B cell (primary cell): ENCODE measurements around the gene BANP.
"Not testable (repeated sequence)": the region's sequence is repeated elsewhere in the genome, so short reads cannot be mapped to it uniquely, and the experiment has no call there.

Experiments
- EZH2 ChIP-seq: IDR thresholded peaks from 2 replicates; pipeline ENCODE4 v1.6.1; 2012; ENCODE audit warnings: borderline replicate concordance, low read depth, mild to moderate bottlenecking, moderate library complexity, low read length; ENCODE audit not compliant: insufficient read depth, poor library complexity, severe bottlenecking
- TF ChIP-seq, protein P1 (sequence below): fragments of 200-600 bp; IDR thresholded peaks from one replicate; pipeline ENCODE4 v1.8.0; 2022; ENCODE audit warnings: antibody characterized with exemption, mild to moderate bottlenecking

DNA sequence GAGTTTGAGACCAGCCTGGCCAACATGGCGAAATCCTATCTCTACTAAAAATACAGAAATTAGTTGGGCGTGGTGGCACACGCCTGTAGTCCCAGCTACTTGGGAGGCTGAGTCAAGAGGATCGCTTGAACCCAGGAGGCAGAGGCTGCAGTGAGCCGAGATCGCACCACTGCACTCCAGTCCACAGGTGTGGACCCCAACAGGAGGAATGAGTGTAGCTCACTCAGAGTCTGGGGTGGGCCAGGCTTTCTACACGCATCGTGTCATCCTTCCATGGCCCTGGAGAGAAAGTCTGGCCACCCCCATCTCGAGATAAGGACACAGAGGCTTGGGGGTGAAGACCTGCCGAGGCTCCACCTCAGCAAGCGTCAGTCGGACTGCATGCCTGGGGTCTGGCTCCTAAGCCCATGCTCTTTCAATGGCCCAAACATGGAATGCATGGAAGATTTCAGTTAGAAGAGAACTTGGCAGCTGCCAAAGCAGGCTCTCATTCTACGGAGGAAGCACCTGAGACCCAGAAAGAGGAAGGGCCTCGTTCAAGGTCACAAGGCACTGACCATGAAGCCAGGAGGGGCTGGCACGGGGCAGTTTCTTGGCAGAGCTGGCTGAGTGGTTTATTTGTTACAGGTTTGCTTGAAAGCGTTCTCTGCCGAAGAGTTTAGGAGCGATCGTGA, 16.3 kb upstream of the BANP start:
- TF ChIP-seq, protein P1, sequence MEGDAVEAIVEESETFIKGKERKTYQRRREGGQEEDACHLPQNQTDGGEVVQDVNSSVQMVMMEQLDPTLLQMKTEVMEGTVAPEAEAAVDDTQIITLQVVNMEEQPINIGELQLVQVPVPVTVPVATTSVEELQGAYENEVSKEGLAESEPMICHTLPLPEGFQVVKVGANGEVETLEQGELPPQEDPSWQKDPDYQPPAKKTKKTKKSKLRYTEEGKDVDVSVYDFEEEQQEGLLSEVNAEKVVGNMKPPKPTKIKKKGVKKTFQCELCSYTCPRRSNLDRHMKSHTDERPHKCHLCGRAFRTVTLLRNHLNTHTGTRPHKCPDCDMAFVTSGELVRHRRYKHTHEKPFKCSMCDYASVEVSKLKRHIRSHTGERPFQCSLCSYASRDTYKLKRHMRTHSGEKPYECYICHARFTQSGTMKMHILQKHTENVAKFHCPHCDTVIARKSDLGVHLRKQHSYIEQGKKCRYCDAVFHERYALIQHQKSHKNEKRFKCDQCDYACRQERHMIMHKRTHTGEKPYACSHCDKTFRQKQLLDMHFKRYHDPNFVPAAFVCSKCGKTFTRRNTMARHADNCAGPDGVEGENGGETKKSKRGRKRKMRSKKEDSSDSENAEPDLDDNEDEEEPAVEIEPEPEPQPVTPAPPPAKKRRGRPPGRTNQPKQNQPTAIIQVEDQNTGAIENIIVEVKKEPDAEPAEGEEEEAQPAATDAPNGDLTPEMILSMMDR = not testable (repeated sequence)
- TF ChIP-seq EZH2 = not testable (repeated sequence)
